Thoracic aorta (tissue), 2 donors: ENCODE data around the gene ATP8B3. TPM values are rescaled to one million over a fixed set of nuclear protein-coding genes. Genes with fewer than 3 reads are reported as not detected.

Experiments used
- ATAC-seq: fragments of 150-250 bp; one replicate; pipeline ENCODE4 v1.8.0; 2017; ENCODE audit warnings: low read depth; ENCODE audit not compliant: insufficient number of reproducible peaks, low FRiP score
- DNase-seq: peaks from one replicate; pipeline ENCODE4 v3.0.0-alpha.2; 2020; ENCODE audit warnings: low spot score
- H3K27ac ChIP-seq, 2 donors: fragments of 200-600 bp; sonication (generic); 1 replicate in 1 of 2; 2 replicates in 1 of 2; pipeline ENCODE4 v1.5.1; 2016; ENCODE audit warnings: mild to moderate bottlenecking in 2 of 2, moderate library complexity in 2 of 2
- H3K27me3 ChIP-seq: fragments of 200-600 bp; sonication (generic); replicated peaks from 2 replicates; pipeline ENCODE4 v1.6.0; 2016; ENCODE audit warnings: mild to moderate bottlenecking; ENCODE audit not compliant: insufficient read depth
- H3K36me3 ChIP-seq: fragments of 200-600 bp; sonication (generic); one replicate; pipeline ENCODE4 v1.5.1; 2016
- H3K4me1 ChIP-seq, 2 donors: fragments of 200-600 bp; sonication (generic); 1 replicate in 1 of 2; 2 replicates in 1 of 2; pipeline versions ENCODE4 v1.5.1 to v1.6.0; 2016; ENCODE audit warnings: low read depth in 2 of 2, mild to moderate bottlenecking in 1 of 2; ENCODE audit not compliant: control insufficient read depth in 1 of 2
- H3K4me3 ChIP-seq: fragments of 200-600 bp; sonication (generic); 2 replicates; pipeline ENCODE4 v1.5.1; 2016; ENCODE audit warnings: mild to moderate bottlenecking
- H3K9me3 ChIP-seq: fragments of 200-600 bp; sonication (generic); 2 replicates; pipeline ENCODE4 v1.5.1; 2016
- total RNA-seq, 2 donors: library from RNA; depleted of rRNA; stranded (reverse); fragments of >200 nt; gene quantifications; one replicate each; pipeline versions ENCODE4 v1.1.0 to v1.2.3, GENCODE V29; 2016
- TF ChIP-seq, protein P1 (sequence below): fragments of 200-600 bp; sonication (generic); IDR thresholded peaks from one replicate; pipeline ENCODE4 v1.5.1; 2019; ENCODE audit warnings: antibody characterized with exemption

The ATP8B3 gene
- total RNA-seq, 2 donors from 2014 or later: 0.21 to 1.4 TPM

DNA sequence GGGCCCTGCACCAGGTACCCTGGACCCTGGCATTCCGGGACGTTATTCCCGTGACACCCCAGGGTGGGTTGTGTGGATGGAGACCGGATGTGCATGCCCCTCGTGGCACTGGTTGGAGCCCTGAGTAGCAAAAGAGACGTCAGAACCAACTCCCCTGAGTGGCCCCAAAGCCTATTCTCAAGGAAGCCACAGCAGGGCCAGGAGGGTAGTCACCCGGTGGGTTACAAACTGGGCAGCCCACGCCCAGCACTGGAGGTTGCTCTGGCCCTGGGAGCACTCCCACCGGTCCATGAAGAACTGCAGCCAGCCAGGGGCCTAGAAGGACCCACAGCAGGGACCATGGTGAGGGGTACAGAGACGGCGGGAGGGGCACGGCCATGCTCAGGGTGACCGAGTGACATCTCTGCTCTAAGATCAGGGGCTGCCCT is 43.8 kb upstream of the ATP8B3 start:
- H3K9me3 ChIP-seq: no peaks in the 10 kb centered on the region
- ATAC-seq (no peak), DNase-seq (no peak)
- peaks cover 37 to 56% of the 10 kb centered on the region in 2 donors for H3K4me1 ChIP-seq
- H3K27me3 ChIP-seq: no peaks in the 10 kb centered on the region
- peak overlapping the region; percentile 53 to 75 for H3K27ac ChIP-seq
- no peaks in the 10 kb centered on the region for H3K36me3 ChIP-seq
- TF ChIP-seq, protein P1, sequence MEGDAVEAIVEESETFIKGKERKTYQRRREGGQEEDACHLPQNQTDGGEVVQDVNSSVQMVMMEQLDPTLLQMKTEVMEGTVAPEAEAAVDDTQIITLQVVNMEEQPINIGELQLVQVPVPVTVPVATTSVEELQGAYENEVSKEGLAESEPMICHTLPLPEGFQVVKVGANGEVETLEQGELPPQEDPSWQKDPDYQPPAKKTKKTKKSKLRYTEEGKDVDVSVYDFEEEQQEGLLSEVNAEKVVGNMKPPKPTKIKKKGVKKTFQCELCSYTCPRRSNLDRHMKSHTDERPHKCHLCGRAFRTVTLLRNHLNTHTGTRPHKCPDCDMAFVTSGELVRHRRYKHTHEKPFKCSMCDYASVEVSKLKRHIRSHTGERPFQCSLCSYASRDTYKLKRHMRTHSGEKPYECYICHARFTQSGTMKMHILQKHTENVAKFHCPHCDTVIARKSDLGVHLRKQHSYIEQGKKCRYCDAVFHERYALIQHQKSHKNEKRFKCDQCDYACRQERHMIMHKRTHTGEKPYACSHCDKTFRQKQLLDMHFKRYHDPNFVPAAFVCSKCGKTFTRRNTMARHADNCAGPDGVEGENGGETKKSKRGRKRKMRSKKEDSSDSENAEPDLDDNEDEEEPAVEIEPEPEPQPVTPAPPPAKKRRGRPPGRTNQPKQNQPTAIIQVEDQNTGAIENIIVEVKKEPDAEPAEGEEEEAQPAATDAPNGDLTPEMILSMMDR: no peak
- peak overlapping the region; percentile 68 for H3K4me3 ChIP-seq

DNA sequence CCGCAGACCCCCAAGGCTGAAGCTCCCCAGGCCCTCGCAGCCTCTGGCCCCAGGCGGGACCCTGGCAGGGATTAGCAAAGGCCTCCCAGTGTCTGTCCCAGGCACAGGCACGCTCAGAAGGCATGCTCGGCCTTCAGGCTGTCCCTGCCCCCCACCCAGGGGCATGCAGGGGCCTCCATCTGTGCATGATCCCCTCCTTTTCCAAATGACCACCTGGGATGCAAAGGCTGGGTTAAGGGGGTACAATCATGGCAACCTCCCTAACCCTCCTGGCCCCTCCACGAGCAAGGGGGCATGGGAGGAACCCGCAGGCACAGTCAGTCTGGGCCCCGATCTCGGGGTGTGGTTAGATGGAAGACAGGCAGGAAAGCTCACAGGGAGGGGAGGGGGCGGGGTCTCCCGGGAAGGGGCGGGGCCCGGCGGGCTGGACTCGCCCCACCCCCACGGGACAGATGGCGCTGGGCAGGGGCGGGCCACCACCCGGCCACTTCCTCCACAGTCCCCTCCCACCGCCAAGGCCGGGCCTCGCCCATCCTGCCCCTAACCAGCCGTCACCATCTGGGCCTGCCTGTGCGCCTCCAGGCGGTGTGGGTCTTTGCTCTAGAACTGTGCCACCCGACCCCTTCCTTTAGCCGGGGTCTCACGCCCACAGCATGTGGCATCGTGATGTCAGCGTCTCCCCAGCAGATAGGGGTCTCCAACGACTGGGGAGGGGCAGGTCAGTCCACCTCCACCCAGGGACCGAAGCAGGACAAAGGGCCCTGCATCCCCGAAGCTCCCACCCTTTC is 43.2 kb upstream of the ATP8B3 start:
- ATAC-seq (no peak), DNase-seq (no peak)
- peak overlapping the region; percentile 68 for H3K4me3 ChIP-seq
- peak overlapping the region in 1 of 2 donors; percentile 75 for H3K27ac ChIP-seq
- H3K9me3 ChIP-seq: no peaks in the 10 kb centered on the region
- no peaks in the 10 kb centered on the region for H3K36me3 ChIP-seq
- no peaks in the 10 kb centered on the region for H3K27me3 ChIP-seq
- H3K4me1 ChIP-seq: peaks cover 31 to 50% of the 10 kb centered on the region in 2 donors
- TF ChIP-seq, protein P1: no peak

DNA sequence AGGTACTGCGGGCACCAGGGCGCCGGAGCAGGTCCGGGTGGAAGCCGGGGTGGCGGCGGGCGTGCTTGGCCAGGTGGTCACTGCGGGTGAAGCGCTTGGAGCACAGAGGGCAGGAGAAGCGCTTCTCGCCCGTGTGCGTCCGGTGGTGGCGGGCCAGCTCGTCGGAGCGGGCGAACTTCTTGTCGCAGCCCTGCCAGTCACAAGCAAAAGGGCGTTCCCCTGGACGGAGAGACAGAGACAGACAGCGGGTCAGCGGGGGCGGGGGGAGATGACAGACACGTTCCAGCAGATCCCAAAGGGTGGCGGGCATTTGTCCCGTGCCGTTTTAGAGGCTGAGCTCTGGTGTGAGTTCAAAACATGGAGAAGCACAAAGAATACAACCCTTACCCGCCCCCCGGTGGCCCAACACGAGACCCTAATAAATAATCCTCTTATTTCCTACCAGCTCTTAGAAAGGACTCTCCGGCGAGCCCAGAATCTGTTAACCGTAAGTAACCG is 42.5 kb upstream of the ATP8B3 start:
- no peak for ATAC-seq
- no peaks in the 10 kb centered on the region for H3K36me3 ChIP-seq
- TF ChIP-seq, protein P1: no peak
- H3K9me3 ChIP-seq: no peaks in the 10 kb centered on the region
- peak overlapping the region in 1 of 2 donors; percentile 53 for H3K27ac ChIP-seq
- no peak for DNase-seq
- H3K4me3 ChIP-seq: peak overlapping the region; percentile 41
- no peaks in the 10 kb centered on the region for H3K27me3 ChIP-seq
- H3K4me1 ChIP-seq: peaks cover 27 to 44% of the 10 kb centered on the region in 2 donors

DNA sequence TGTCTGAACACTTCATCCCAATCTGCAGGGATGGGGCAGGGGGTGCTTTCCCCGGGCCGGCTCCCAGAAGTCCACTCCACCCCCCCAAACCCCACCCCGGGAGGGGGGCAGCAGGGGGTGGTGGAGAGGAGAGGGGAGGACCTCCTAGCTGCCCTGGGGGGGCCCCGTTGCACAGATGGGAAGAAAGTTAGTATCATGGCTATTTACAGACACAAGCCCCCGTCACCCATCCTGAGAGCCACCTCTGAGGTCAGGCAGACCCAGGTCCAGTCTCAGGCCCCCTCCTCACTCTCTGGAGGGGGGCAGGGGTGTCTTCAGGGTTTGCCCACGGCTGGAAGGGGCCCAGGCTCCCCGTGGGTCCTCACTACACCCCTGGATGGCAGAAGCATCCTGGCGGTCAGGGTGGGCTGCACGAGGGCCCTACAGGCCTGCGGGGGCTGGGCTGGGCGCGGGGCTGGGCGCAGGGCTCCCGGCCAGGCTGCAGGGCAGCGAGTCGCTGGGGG is 42.0 kb upstream of the ATP8B3 start:
- Histone ChIP-seq H3K27ac (no peak overlapping the region), H3K36me3 (no peaks in the 10 kb centered on the region), H3K9me3 (no peaks in the 10 kb centered on the region), H3K4me3 (no peak overlapping the region), H3K4me1 (peaks cover 25 to 41% of the 10 kb centered on the region in 2 donors), H3K27me3 (no peaks in the 10 kb centered on the region)
- DNase-seq (no peak), ATAC-seq (no peak)
- TF ChIP-seq, protein P1: no peak

DNA sequence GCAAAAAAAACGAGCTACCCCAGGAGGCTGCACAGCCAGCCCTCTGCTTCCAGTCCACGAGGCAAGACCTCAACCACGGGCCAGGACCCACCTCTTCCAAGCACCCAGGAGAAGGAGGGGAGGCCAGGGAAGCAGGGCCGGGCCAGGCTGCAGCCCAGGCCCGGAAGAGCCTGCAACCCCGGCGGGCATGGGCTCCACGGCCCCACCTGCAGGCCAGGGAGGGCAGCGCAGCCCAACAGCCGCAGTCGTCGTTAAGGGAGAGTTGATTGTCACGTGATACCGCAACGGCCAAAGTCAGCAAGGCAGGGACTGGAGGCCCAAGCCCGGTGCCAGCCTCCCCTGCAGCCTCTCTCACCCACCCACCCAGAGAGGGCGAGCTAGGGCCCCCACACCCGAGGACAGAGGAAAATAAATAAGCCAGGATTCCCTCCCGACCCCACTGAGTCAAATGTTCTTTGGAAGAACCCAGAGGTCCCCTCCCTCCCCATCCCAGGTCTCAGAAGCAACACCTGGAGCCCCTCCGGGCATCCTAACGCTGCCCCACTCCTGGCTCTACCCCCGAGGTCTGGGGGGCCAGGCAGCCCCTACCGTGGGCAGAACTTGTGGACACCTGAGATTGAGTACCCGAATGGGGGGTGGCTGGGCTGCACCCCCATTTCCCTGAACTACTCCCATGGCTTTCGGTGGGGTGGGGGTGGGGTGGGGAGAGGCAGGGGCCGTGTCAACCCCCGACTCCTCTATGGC is 41.4 kb upstream of the ATP8B3 start:
- Histone ChIP-seq H3K27me3 (no peaks in the 10 kb centered on the region), H3K36me3 (no peaks in the 10 kb centered on the region), H3K4me3 (no peak overlapping the region), H3K9me3 (no peaks in the 10 kb centered on the region), H3K27ac (no peak overlapping the region), H3K4me1 (peaks cover 25 to 41% of the 10 kb centered on the region in 2 donors)
- DNase-seq (no peak), ATAC-seq (no peak)
- TF ChIP-seq, protein P1: peak; percentile 87
